CD4-positive, alpha-beta T cell treated with Interleukin-4 for 4 hours (primary cell): ENCODE measurements around the gene TLE6.
"Not testable (repeated sequence)": the region's sequence is repeated elsewhere in the genome, so short reads cannot be mapped to it uniquely, and the experiment has no call there.

Source experiments
- DNase-seq: peaks from one replicate; pipeline ENCODE4 v3.0.0-alpha.2; 2020

Gene TLE6

DNA sequence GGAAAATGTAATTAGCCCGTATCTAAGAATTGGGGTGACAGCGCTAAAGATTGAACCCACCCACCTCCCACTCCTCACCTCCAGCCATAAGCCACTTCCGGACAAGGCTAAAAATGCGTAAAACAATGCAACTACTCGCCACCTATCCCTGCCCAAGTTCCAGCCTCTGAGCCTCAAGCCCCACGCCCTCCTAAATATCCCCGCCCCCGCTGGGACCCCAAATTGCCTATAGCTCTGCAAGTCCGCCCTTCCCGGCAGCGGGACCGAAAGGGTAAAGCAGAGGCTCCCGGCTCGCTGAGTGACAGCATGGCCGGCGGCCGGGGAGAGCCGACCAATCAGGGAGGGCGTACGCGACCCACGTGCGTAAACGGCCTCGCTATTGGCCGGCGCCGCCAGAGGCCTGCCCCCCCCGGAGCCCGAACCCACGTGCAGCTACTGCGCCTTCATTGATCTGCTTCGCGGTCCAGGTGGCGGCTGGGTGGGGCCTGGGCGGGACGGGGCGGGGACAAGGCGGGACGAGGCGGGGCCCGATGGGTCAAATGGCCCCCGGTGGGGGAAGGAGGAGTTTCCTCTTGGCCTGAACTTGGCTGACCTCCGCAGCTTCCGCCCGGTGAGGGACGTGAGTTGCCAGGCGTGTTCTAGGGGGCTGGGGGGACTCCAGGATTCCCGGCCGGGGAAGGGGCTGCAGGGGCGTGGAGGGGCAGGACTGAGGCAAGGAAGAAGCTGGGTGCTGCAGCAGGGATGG is at the start of gene TLE6:
TSS of gene TLE6 (plus strand) at position 564 of the 745 bp plus-strand sequence. CDS start 670 bp downstream, outside the sequence.
- peak; percentile 92 for DNase-seq

DNA sequence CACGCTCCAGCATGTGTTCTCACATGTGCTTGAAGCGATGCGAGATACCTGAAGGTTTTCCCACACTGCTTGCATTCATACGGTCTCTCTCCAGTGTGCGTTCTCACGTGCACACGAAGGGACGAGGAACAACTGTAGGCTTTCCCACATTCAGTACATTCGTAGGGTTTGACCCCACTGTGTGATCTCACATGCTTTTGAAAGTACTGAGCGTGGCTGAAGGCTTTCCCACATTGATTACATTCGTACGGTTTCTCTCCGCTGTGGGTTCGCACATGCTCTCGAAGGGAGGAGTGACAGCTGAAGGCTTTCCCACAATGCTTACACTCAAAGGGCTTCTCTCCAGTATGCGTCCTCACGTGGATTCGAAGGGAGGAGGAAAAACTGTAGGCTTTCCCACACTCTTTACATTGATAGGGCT is 43.9 kb upstream of the TLE6 start:
- DNase-seq, result no peak

DNA sequence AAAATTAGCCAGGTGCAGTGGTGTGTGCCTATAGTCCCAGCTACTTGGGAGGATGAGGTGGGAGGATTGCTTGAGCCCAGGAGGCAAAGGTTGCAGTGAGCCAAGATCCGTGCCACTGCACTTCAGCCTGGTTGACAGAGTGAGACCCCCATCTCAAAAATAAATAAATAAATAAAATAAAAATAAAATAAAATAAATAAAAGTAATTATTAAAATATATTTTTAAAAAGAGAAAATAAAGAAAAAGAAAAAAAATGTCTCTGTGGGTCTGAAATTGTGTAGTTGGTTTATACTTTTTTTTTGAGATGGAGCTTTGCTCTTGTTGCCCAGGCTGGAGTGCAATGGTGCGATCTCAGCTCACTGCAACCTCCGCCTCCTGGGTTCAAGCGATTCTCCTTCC is 41.5 kb upstream of the TLE6 start:
- not testable (repeated sequence) for DNase-seq

DNA sequence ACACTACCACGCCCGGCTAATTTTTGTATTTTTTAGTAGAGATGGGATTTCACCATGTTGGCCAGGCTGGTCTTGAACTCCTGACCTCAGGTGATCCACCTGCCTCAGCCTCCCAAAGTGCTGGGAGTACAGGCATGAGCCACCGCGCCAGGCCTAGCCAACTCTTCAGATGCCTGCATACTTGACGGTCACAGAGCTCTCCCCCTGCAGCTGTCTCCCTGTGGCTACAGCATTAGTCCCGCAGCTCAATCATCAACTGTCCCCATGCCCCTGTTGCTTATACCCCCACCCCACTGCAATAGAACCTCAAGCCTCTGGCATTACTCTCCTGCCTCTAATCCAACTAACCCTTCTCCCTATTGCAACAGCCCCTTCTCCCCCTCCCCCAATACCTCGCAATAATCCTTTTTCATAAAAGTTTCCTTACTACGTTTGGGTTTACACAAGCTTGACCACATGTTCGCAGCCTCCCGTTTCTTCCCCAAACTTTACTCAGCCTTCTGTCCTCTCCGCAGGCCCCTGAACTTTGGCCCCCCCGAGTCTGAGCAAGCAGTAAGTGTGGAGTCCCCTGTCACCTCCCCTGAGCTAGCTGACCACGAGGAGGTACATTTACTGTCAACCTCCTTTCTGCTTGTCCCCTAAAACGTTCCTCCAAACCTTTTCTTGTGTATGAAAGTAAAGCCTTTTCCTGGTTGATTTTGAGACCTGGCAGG is 34.3 kb upstream of the TLE6 start:
- DNase-seq, result no peak

DNA sequence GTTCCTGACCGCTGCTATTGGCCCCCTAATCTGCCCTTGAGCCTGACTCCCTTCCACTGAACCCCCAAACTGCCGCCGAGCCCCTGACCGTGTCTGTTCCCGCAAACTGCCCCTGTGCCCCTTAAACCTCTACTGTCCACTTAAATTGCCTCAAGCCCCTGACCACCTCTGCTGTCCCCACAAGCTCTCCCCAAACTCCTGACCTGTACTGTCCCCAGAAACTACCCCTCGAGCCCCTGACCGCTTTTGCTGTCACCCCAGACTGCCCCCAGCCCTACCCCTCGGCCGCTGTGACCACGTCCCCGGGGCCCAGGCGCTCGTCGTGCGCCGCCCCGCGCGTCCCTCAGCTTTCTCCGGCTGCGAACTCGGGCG is 33.0 kb upstream of the TLE6 start:
- no peak for DNase-seq

DNA sequence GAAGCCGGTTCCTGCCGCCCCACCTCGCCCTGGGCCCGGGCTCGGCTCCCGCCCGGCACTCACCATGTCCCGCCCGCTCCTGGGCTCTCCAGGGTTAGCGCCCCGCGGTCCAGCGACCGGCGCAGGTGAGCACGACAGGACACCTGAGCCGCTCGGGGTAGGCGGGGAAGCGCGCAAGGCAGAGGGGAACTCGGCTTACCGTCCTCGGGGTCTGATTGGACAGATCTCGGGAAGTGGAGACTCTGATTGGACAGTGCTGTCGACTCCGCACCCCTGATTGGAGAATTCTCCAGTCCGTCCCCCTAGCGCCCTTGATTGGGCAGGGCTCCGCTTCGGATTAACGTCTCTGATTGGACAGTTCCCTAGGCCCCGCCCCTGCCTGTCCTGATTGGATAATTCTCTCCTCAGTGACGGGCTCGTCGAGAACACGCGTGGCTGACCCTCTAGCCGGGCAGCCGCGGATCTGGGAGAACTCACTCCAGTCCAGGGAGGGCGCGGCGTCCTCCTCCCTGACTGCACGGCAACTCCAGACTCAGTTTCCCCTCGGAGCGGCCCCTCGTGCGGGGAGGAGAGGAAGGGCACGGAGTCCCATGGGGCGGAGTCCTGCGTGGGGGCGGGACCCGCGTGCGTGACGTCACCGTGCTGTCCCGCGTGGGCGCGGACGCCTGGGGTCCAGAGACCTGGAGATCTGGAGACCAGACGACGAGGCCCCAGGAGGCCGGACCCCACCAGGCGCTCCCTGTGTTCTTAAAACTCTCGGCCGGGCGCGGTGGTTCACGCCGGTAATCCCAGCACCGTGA is 32.4 kb upstream of the TLE6 start, which contains the start of gene ZNF77:
TSS of gene ZNF77 (minus strand) at position 197 of the 800 bp plus-strand sequence. CDS start at position 66, 131 bp downstream.
- DNase-seq, result peak; percentile 99

DNA sequence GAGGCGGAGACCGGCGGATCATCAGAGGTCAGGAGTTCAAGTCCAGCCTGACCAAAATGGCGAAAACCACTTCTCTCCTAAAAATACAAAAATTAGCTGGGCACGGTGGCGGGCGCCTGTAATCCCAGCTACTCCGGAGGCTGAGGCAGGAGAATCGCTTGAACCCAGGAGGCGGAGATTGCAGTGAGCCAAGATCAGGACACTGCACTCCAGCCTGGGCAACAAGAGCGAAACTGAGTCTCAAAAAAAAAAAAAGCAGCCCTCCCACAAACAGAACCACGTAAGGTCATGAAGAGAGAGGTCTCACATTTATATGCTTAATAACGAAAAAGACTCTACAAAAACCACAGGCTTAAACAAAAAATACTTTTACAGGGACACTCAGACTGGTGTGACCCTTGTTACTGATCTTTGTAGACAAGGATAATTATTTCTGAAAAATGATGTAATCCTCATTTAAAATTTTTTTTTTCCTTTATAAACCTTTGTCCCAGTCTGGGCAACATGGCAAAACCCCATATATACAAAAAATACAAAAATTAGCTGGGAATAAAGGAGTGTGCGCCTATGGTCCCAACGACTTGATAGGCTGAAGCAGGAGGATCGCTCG is 31.7 kb upstream of the TLE6 start:
- DNase-seq, result no peak

DNA sequence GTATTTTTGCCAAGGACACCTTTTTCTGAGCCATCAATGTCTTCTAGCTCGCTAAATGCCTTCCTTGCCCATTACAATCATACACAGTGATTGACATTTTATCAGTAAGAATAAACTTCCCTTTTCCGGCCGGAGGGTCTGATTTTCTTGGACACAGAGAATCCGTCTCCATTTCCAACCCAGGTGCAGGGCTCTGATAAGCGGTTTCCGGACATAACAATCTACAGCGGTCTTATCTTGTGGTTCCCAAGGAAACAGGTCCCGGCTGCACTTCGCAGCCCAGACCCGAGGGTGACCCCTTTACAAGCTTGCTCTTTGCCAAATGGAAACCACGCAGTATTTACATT is 27.5 kb upstream of the TLE6 start:
- no peak for DNase-seq

DNA sequence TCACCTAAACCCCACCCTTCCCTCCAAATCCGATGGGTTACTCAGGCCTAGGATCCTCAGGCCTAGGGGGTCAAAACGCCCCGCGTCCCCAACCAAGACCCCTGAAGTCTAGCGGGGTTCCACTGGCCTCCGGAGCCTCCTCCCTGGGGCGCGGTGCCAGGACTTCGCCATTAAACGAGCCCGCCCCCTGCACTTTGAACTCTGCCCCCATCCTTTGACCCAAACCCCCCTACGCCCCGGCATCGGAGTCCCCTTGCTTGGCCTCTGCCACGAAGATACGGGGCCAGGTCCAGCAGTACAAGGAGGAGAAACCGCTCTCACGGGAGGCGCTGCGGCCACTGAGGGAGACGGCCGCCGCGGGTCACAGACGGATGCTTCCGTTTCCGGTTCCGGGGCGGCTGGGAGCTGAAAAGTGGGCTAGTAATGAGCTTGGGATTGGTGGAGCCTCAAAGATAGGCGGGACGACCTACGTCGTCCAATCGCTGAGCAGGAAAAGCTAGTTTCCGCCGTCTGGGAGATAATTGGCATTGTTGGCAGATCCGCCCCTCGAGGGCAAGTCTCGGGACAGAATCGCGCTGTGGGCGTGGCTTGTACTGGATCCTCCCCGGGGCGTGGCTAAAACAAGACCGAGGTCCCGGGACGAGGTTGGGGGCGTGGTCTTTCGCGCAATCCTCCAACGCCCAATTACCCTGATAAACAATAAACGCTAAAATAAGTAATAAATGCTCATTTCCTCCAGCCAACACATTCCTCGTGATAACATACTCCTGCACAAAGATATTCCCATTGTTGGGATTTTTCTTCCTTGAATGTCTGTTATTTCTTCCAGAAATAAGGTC is 26.9 kb upstream of the TLE6 start:
- DNase-seq, result peak; percentile 99

DNA sequence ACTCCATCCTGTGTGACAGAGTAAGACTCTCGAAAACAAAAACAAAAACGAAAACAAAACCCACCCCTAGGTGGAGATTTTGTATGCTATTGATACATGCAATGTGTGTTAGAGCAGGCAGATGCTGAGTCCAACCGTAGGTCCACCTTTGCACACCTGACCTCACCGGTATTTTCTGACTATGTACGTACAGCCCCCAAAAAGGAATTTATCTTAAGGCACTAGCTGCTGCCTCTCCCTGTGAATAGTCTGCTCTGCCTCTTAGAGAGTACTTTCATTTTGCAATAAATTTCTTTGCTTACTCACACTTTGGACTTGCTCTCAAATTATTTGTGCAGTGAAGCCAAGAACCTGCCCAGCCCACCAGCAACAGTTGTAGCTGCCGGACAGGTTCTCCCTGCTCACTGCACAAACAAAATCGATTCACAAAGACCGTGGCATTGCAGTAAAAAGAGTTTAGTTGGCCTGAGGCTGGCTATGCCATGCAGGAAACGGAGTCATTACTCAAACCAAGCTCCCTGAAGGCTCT is 24.3 kb upstream of the TLE6 start:
- DNase-seq, result no peak

DNA sequence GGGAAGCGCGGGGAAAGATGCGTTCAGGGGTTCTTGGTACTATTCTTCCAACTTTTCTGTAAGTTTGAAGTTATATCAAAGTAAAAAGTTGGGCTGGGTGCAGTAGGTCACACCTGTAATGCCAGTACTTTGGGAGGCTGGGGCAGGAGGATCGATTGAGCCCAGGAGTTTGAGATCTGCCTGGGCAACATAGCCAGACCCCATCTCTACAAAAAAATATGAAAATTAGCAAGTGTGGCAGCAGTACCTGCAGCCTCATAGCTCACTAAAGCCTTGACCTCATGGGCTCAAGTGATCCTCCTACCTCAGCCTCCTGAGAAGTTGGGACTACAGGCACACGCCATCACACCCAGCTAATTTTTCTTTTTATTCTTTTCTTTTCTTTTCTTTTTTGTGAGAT is 20.2 kb upstream of the TLE6 start:
- DNase-seq, result no peak

DNA sequence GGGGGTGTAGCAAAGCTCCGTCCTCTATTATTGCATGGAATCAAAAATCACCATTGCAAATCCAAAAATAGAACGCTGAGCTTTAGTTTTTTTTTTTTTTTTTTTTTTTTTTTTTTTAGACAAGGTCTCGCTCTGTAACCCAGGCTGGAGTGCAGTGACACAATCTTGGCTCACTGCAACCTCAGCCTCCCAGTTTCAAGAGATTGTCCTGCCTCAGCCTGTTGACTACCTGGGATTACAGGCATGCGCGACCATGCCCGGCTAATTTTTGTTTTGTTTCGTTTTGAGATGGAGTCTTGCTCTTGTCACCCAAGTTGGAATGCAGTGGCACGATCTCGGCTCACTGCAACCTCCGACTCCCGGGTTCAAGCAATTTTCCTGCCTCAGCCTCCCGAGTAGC is 17.2 kb upstream of the TLE6 start:
- DNase-seq, result no peak

DNA sequence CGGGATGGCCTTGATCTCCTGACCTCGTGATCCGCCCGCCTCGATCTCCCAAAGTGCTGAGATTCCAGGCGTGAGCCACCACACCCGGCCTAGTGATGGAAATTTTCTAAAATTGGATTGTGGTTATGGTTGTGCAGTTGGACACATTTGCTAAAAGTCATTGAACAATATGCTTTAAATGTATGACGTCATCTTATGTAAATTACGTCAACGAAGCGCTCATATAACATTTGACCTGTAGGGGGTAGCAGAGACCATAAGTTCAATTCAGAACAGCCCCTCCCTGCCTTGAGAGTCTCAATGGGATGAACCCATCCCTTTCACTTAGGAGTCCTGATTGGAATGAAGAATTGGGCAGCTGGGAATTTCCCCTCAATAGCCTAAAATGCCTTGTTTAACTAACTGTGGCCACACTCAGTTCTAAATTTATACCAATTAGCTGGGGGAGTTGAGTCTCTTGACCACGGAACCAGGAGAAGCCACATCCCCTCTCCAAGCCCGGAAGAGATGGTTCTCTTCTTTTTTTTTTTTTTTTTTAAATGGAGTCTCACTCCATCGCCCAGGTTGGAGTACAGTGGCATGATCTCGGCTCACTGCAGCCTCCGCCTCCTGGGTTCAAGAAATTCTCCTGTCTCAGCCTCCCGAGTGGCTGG is 15.2 kb upstream of the TLE6 start:
- DNase-seq, result peak; percentile 75

DNA sequence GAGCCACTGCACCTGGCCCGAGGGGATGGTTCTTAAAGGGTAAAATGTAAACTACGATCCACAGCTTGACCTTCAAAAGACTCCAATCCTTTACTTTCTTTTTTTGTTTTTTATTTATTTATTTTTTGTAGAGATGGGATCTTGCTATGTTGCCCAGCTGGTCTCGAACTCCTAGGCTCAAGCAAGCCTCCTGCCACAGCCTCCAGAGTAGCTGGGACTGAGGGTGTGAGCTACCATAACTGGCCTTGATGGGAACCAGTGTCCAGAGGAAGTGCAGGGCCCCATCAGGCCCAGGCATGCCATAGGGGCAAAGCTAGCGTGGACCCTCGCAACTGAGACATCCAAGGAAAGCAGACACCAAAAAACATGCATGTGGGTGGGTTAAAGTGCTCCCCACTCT is 14.2 kb upstream of the TLE6 start:
- no peak for DNase-seq

DNA sequence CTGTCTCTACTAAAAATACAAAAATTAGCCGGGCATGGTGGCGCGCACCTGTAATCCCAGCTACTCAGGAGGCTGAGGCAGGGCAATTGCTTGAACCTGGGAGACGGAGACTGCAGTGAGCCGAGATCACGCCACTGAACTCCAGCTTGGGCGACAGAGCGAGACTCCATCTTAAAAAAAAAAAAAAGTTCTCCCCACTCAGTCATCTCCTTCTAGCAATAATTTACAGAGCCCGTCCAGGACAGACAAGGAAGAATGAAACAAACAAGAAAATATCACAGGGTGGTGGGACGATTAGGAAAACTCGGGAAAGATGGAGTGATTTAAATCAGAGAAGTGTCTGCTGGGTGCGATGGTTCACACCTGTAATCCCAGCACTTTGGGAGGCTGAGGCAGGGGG is 13.7 kb upstream of the TLE6 start:
- DNase-seq, result not testable (repeated sequence)

DNA sequence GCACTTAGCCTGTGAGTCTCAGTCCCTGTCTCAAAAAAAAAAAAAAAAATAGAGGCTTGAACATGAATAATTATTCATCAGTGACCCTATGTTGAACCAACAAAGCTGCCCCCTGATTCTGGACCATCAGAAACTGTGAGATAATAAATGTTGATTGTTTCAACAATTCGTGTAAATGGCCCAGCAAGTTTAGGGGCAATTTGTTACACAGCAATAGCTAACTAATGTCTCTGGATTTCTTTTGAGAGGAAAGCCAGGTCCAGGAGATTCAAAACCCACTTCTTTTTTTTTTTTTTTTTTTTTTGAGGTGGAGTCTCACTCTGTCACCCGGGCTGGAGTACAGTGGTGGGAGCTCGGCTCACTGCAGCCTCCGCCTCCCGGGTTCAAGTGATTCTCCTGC is 12.5 kb upstream of the TLE6 start:
- DNase-seq, result no peak

DNA sequence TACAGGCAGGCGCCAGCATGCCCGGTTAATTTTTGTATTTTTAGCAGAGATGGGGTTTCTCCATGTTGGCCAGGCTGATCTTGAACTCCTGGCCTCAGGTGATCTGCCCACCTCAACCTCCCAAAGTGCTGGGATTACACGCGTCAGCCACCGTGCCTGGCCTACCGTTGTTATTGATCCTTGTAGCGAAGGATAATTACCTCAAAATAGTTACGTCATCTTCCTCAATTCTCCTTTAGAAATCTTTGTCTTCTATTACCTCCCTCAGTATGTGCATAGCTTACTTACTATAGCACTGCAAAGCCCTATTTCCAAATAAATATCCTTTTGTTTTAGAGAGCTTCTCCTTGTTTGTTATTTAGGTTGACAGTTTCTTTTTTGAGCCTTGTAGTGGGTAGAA is 9.4 kb upstream of the TLE6 start:
- DNase-seq, result no peak

DNA sequence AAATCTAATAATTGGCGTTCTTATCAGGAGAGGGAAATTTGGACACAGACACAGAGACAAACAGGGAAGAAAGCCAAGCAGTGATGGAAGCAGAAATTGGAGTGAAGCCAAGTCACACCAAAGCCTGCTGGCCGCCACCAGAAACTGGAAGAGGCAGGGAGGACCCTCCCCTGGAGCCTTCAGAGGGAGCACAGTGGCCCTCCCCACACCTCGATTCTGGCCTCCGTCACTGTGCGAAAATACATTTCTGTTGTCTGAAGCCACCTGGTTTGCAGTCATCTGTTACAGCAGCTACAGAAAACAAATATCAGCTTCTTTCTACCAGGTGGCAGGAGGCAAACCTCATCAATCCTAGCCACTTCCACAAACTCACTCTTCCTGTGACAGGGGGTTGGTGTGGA is 8.3 kb upstream of the TLE6 start:
- no peak for DNase-seq

DNA sequence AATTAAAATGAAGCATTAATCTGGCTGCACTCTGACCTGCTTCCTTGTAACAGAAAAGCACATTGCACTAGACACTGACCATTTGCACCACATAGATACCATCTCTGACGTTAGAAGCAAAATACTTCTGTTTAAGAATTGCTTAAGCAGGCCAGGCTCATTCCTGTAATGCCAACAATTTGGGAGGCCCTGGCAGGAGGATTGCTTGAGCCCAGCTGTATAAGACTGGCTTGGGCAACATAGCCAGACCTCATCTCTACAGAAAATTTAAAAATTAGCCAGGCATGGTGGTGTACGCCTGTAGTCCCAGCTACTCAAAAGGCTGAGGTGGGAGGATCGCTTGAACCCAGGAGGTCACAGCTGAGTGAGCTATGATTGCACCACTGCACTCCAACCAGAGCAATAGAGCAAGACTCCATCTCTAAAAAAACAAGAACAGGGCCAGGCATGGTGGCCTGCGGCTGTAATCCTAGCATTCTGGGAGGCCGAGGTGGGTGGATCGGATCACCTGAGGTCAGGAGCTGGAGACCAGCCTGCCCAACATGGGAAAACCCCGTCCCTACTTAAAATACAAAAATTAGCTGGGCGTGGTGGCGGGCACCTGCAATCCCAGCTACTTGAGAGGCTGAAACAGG is 7.0 kb upstream of the TLE6 start:
- no peak for DNase-seq

DNA sequence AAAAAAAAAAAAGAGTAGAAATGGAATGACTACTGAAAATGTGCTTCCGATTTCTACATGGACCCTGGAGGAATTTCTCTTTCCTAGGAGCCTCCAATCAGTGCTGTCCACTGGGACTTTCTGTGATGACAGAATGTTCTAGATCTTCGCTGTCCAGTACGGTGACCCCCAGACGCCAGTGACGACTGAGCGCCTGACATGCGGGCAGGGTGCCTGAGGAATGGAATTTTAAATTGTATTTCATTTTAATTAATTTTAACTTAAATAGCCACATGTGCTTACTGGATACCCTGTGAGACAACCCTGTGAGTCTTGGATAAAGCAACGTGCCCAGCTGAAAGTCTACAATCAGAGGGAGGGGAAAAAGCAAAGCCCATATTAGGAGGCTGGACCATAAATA is 4.1 kb upstream of the TLE6 start:
- DNase-seq, result no peak
